ENCODE results near the gene TMEM132C. TPM values are rescaled to one million over a fixed set of nuclear protein-coding genes. Genes with fewer than 3 reads are reported as not detected.

TMEM132C gene
- polyA plus RNA-seq, 1 of the 3 experiments (the other 2 are of a cell fraction): not detected

- Histone ChIP-seq H3K36me3 (replicated peaks in 1 of 2; ENCODE audit: control insufficient read depth in 1 of 2, insufficient read depth in 2 of 2, low read length in 1 of 2) (no peaks in the 10 kb centered on the region), H3K9me3 (no peaks in the 10 kb centered on the region), H3K4me3 (ENCODE audit: low read depth in 2 of 2, low read length in 1 of 2) (no peak overlapping the region), H4K20me1 (ENCODE audit: insufficient read depth) (no peaks in the 10 kb centered on the region), H3K27me3 (ENCODE audit: insufficient read depth) (no peaks in the 10 kb centered on the region), H3K9me2 (no peaks in the 10 kb centered on the region), H3K4me1 (ENCODE audit: control insufficient read depth in 1 of 2, insufficient read depth in 2 of 2, low read depth in 1 of 2, low read length in 1 of 2) (no peaks in the 10 kb centered on the region), H3K4me2 (no peak overlapping the region), H3K79me2 (ENCODE audit: insufficient read depth) (no peaks in the 10 kb centered on the region), H3K9ac (no peak overlapping the region), H2AFZ (ENCODE audit: low read depth) (no peak overlapping the region), H3K27ac (ENCODE audit: low read depth in 2 of 2, low read length in 1 of 2) (no peak overlapping the region), H3F3A (replicated peaks; ENCODE audit: insufficient read depth) (no peaks in the 10 kb centered on the region)
- POLR2A ChIA-PET: no interaction called here
- CTCF ChIA-PET: no interaction called here
- TF ChIP-seq FOXM1 (IDR thresholded peaks at IDR 0.05; ENCODE audit: low read depth) (no peak), FOXJ3 (CRISPR knock-in tag; IDR thresholded peaks at IDR 0.05) (no peak), MEF2A (IDR thresholded peaks at IDR 0.05; ENCODE audit: borderline replicate concordance, low read depth) (no peak), MAX (IDR thresholded peaks at IDR 0.05; ENCODE audit: low read depth) (no peak), TCF12 (IDR thresholded peaks at IDR 0.05) (no peak), SMC3 (IDR thresholded peaks at IDR 0.05; ENCODE audit: low read depth, low read length) (no peak), ELF1 (IDR thresholded peaks at IDR 0.05) (no peak), MXI1 (IDR thresholded peaks at IDR 0.05; ENCODE audit: low read depth, low read length) (no peak), CHD2 (IDR thresholded peaks at IDR 0.05; ENCODE audit: low read length, partially characterized antibody) (no peak), FOSL2 (IDR thresholded peaks at IDR 0.05; ENCODE audit: borderline replicate concordance, low read depth) (no peak)
- TF ChIP-seq, protein P1, sequence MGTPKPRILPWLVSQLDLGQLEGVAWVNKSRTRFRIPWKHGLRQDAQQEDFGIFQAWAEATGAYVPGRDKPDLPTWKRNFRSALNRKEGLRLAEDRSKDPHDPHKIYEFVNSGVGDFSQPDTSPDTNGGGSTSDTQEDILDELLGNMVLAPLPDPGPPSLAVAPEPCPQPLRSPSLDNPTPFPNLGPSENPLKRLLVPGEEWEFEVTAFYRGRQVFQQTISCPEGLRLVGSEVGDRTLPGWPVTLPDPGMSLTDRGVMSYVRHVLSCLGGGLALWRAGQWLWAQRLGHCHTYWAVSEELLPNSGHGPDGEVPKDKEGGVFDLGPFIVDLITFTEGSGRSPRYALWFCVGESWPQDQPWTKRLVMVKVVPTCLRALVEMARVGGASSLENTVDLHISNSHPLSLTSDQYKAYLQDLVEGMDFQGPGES (IDR thresholded peaks at IDR 0.05; ENCODE audit: low read depth, low read length): no peak
- DNase-seq: no peak
- WGBS (ENCODE audit: low lambda C conversion rate): 20% methylated on average over 8 of the region's 8 CpGs
Observed at GRCh38 chr12:128612150-128612850, 345.3 kb downstream of the TMEM132C start.

DNA sequence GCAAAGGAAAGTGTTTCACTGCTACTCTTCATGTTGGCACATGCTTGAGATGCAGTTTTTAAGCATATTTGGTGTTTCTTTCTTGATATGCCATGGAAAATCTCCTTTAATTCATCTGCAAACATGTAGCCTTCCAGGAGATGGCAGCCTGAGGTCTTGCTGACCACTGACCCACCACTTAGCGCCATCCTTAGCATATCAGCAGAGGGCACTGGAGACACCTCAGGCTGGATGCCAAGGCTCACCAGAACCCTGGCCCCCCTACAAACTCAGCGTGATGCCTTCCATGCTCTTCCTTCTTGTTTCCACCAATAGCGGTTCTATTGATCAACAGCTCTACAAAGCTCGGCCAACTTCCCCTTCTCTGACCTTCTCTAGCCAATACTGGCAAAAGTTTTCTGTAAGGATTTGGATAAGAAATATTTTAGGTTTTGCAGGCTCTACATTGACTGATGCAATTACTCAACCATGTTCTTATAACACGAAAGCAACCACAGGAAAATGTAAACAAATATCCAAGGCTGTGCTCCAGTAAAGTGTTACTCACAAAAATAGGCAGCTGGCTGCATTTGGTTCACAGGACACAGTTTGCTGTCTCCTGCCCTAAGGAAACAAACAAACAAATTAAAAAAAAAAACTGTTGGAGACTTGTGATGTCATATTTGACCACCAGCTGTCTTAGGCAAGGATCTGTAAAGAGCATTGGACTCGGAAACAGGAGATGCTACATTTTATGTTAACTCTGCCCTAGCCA lies 347.0 kb downstream of the TMEM132C start:
- no peaks in the 10 kb centered on the region for H3K4me1 ChIP-seq (ENCODE audit: control insufficient read depth in 1 of 2, insufficient read depth in 2 of 2, low read depth in 1 of 2, low read length in 1 of 2)
- WGBS (ENCODE audit: low lambda C conversion rate): 24% methylated on average over 6 of the region's 6 CpGs
- no peak overlapping the region for H3K9ac ChIP-seq
- no peak overlapping the region for H3K27ac ChIP-seq (ENCODE audit: low read depth in 2 of 2, low read length in 1 of 2)
- H3K27me3 ChIP-seq (ENCODE audit: insufficient read depth): no peaks in the 10 kb centered on the region
- no peak for DNase-seq
- H3K79me2 ChIP-seq (ENCODE audit: insufficient read depth): no peaks in the 10 kb centered on the region
- H2AFZ ChIP-seq (ENCODE audit: low read depth): no peak overlapping the region
- H3K4me3 ChIP-seq (ENCODE audit: low read depth in 2 of 2, low read length in 1 of 2): no peak overlapping the region
- CTCF ChIA-PET: no interaction called here
- no peaks in the 10 kb centered on the region for H3K9me2 ChIP-seq
- H3K4me2 ChIP-seq: no peak overlapping the region
- POLR2A ChIA-PET: no interaction called here
- no peak for TF ChIP-seq ELF1 (IDR thresholded peaks at IDR 0.05)
- TF ChIP-seq EP300 (IDR thresholded peaks at IDR 0.05; ENCODE audit: borderline replicate concordance in 1 of 2, low read depth in 1 of 2, low read length in 1 of 2): no peak
- TF ChIP-seq, protein P1 (IDR thresholded peaks at IDR 0.05; ENCODE audit: low read depth, low read length): no peak
- TF ChIP-seq FOXM1 (IDR thresholded peaks at IDR 0.05; ENCODE audit: low read depth): no peak
- TF ChIP-seq MAX (IDR thresholded peaks at IDR 0.05; ENCODE audit: low read depth): no peak
- TF ChIP-seq REST (IDR thresholded peaks at IDR 0.05; ENCODE audit: low read depth, low read length): no peak
- TF ChIP-seq, protein P2, sequence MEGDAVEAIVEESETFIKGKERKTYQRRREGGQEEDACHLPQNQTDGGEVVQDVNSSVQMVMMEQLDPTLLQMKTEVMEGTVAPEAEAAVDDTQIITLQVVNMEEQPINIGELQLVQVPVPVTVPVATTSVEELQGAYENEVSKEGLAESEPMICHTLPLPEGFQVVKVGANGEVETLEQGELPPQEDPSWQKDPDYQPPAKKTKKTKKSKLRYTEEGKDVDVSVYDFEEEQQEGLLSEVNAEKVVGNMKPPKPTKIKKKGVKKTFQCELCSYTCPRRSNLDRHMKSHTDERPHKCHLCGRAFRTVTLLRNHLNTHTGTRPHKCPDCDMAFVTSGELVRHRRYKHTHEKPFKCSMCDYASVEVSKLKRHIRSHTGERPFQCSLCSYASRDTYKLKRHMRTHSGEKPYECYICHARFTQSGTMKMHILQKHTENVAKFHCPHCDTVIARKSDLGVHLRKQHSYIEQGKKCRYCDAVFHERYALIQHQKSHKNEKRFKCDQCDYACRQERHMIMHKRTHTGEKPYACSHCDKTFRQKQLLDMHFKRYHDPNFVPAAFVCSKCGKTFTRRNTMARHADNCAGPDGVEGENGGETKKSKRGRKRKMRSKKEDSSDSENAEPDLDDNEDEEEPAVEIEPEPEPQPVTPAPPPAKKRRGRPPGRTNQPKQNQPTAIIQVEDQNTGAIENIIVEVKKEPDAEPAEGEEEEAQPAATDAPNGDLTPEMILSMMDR (IDR thresholded peaks at IDR 0.05): no peak
- TF ChIP-seq GATA2 (CRISPR knock-in tag; IDR thresholded peaks at IDR 0.05): no peak
- TF ChIP-seq SMC3 (IDR thresholded peaks at IDR 0.05; ENCODE audit: low read depth, low read length): no peak
- no peak for TF ChIP-seq RCOR1 (IDR thresholded peaks at IDR 0.05; ENCODE audit: low read length)
- H3K9me3 ChIP-seq: no peaks in the 10 kb centered on the region
- no peaks in the 10 kb centered on the region for H3F3A ChIP-seq (replicated peaks; ENCODE audit: insufficient read depth)
- H3K36me3 ChIP-seq (replicated peaks in 1 of 2; ENCODE audit: control insufficient read depth in 1 of 2, insufficient read depth in 2 of 2, low read length in 1 of 2): no peaks in the 10 kb centered on the region
- H4K20me1 ChIP-seq (ENCODE audit: insufficient read depth): no peaks in the 10 kb centered on the region

Measured in SK-N-SH (cell line).